ENCODE results near the gene METAP1D.

- TF ChIP-seq EZH2 (IDR thresholded peaks at IDR 0.05; ENCODE audit: insufficient read depth, poor library complexity, severe bottlenecking) (no peak), EZH2phosphoT487 (IDR thresholded peaks at IDR 0.05; ENCODE audit: insufficient read depth, low read depth) (no peak)
Observed at GRCh38 chr2:172031536-172031935, 31.8 kb downstream of the METAP1D start.

Data from GM23248 (cell line).